Hippocampal formation (tissue), 2 donors: ENCODE results near the gene PLPPR3.

Source experiments
- DNase-seq, 2 donors: peaks; one replicate each; lab custom pipeline; 2025; lab: John Stamatoyannopoulos, UW

Gene PLPPR3, protein sequence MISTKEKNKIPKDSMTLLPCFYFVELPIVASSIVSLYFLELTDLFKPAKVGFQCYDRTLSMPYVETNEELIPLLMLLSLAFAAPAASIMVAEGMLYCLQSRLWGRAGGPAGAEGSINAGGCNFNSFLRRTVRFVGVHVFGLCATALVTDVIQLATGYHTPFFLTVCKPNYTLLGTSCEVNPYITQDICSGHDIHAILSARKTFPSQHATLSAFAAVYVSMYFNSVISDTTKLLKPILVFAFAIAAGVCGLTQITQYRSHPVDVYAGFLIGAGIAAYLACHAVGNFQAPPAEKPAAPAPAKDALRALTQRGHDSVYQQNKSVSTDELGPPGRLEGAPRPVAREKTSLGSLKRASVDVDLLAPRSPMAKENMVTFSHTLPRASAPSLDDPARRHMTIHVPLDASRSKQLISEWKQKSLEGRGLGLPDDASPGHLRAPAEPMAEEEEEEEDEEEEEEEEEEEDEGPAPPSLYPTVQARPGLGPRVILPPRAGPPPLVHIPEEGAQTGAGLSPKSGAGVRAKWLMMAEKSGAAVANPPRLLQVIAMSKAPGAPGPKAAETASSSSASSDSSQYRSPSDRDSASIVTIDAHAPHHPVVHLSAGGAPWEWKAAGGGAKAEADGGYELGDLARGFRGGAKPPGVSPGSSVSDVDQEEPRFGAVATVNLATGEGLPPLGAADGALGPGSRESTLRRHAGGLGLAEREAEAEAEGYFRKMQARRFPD

DNA sequence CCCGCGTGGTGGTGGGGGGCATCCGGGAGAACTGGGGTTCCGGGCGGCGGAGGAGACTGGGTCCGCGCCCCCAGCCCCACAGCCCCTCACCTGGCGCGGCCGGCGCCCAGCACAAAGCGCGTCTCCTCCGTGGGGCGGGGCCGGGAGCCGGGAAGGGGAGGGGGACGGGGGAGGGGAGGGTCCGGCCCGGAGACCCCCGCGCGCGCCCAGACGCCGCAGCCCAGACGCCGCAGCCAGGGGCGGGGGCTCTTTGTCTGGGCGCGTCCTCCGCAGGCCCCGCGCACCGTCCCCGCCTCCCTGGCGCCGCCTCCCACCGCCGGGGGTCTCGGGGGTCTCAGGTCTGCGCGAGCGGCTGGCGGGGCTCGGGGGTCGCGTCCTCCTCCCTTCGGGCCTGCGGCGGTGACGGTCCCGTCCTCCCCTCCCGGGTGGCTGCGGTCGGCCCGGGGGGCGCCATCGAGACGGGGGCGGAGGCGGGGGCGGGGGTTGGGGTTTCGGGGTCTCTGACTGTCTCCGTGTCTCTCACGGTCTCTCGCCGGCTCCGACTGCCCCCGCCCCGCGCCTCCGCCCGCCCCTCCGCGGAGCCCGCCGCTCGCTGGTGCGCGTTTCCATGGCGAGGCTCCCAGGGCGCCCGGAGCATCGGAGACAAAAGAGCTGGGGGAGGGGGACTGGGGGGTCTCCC, at the start of gene PLPPR3:
PLPPR3 (minus strand) TSS at position 131 of the 679 bp plus-strand sequence. CDS start 396 bp downstream, outside the sequence.
- no peak for DNase-seq

DNA sequence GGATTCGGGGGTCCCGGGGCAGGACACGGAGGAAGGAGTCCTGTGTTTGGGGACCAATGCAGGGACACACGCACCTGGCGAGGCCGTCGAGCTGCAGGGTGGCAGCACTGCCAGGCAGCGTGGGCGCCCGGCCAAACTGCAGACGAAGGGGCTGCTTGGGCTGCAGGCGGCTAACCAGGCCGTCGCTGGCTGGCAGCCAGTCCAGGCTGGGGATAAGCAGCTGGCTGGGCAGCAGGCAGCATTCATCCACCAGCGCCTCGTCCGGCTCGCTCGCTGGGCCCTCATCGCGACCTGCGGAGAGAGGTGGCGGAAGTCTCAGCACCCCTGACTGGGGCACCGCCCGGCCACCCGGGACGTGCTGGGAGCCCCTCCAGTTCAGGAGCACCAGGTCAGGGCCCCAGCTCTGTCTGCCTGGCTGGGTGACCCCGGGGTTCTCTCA, 49.2 kb upstream of the PLPPR3 start:
- no peak for DNase-seq

- no peak for DNase-seq
Observed at GRCh38 chr19:870314-870713, 48.6 kb upstream of the PLPPR3 start.

DNA sequence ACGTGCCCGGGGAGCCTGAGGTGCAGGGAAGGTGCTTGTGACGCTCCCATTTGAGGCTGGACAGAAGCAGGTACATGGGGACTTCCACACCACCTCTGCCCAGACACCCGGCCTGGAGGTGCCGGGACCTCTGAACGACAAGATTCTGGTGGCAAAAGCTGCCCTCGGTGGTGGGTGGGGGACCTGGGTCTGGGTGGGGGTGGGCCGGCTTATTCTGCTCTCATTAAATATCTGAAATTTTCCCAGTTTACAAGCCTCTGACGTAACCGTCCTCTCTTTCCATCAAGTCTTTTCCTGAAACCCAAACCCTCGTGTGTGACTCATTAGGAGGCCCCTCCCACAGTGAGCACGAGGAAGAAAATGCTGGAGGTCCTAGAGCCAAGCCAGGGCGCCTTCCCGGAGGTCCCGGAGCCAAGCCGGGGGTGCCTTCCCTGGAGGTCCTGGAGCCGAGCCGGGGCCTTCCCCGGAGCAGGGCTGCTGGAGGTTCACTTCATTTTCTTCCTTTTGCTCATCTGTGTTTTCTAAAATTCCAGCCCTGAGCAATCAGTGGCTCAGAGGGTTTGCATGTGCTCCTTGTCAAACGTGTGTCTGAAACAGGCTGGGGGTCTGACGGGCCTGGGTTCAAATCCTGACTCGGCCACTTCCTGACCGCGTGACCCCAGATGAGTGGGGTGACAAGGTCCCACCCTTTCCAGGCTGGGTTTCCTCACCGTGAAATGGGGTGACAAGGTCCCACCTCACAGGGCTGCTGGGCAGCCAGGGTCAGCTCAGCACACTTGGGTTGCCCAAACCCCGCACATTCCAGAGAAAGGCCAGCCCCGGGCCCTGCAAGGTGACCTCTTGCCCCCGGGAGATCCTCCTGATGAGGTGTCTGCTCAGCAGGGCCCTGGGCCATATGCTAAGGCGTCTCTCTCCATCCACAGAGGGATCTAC, 47.8 kb upstream of the PLPPR3 start:
- no peak for DNase-seq

DNA sequence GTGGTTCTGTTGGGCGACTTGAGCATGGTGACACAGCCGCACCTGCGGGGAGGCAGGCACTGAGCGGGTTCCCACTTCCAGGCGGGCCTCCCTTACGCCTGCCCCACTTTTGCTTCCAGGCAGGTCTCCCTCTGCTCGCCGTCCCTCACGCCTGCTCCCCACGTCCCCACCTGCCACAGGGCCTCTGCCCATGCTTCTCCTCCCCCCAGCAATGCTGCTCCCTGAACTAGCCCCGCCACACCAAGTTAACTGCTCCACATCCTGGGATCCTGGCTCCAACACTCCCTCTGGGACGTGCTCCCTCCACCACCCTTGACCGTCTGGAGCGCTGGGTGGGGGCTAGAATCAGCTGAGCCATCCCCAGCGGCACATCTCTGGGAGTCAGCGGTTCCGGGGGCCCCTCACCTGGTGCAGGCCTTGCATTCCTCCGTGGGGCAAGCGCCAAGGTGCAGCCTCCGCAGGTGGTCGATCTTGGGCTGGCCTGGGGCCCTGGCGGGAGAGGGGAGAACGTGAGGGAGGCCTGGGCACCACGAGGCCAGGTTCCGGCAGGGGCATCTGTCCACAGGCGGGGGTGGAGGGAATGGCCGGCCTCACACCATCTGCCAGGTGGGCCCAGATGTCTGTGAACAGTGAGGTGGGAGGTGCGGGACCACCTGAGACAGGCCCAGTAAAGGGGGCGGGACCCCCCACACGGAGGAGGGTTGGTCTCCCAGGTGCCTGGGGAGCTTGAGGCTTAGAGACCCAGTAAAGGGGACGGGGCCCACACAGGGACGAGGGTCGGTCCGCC, 46.9 kb upstream of the PLPPR3 start:
- DNase-seq = no peak

DNA sequence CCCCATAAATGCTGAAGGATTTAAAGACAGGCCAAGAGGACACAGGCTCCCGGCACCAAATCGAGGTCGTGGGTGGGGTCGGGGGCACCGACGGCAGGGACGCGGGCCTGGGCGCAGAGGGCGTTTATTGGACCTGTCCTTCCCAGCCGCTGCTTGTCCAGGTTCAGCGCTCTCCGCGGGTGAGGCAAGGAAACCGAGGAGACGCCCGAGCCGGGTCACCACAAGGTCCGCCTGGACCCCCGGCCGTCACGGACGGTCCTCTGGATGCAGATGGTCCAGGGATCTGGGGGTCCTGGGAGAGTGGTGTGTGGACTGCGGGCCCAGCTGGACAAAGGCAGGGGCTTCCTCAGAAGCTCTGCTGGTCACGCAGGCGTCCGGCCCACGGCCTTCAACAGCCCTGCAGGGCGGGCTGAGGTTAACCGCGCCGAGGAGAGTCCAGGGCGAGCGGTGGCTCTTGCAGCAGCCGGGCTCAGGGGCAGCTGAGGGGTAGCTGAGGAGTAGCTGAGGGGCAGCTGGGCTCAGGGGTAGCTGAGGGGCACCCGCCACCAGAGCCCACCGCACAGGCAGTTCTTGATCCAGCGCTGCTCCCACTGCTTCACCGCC, 46.2 kb upstream of the PLPPR3 start:
- DNase-seq = no peak

DNA sequence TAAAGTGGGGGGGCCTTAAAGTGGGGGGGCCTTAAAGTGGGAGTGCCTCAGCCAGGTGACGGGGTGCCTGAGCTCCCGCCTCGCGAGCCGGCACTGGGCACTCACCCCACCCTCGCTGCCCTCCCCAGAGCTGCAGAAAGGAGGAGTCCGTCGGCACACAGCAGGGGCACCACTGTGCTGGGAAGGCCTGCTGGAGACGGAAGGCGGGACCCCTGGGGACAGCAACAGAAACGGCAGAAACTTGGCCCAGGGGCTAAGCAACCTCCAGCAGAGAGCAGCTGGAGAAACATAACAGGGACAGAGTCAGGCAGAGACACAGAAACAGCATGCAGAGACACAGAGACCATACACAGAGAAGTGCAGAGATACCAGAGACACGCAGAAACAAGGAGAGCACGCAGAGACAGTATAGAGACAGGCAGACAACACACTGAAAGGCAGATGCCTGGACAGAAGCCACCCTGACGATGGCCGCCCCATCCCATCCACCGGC, 45.6 kb upstream of the PLPPR3 start:
- DNase-seq = no peak

DNA sequence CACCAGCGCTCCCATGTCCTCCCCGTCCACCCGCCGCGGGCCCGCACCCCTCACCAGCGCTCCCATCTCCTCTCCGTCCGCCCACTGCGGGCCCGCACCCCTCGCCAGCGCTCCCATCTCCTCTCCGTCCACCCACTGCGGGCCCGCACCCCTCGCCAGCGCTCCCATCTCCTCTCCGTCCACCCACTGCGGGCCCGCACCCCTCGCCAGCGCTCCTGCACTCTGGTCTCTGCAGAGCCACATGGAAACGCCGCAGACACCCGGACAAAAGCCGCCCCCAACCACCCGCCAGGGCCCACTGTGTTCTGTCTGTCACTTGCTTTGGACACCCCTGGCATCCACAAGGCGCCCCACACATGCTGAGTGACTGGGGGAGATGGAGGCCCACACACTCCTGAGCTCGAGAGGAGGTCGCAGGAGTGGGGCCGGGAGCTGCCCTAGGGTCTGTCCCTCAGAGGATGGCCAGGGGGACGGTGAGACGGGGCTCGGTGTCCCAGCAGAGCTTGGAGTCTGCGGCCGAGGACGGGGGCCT, 45.1 kb upstream of the PLPPR3 start:
- DNase-seq = no peak

- DNase-seq = no peak
Observed at GRCh38 chr19:863315-863620, 41.5 kb upstream of the PLPPR3 start.

DNA sequence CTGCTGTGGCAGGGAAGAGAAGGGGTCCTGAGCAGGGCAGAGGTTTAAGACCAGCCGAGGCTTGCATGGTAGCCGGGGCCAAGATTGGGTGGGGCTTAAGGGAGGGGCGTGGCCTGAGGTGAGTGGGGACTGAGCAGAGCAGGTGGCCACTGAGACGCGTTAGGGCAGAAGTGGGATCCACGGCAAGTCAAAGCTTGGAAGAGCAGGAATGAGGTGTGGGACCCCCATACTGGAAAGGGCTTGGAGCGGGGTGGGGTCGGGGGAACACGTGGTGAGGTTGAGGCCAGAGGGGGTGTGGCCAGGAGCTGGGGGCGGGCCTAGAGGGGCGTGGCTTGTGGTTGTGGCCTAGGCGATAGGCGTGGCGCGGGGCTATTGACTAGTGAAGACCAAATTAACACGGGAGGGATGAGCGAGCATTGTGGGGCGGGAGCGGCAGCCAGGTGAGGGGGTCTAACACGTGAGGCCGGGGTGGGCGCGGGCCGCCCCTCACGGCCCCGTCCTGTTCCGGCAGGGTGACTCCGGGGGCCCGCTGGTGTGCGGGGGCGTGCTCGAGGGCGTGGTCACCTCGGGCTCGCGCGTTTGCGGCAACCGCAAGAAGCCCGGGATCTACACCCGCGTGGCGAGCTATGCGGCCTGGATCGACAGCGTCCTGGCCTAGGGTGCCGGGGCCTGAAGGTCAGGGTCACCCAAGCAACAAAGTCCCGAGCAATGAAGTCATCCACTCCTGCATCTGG, 41.0 kb upstream of the PLPPR3 start:
- DNase-seq = peak in 1 of 2 donors; percentile 24

DNA sequence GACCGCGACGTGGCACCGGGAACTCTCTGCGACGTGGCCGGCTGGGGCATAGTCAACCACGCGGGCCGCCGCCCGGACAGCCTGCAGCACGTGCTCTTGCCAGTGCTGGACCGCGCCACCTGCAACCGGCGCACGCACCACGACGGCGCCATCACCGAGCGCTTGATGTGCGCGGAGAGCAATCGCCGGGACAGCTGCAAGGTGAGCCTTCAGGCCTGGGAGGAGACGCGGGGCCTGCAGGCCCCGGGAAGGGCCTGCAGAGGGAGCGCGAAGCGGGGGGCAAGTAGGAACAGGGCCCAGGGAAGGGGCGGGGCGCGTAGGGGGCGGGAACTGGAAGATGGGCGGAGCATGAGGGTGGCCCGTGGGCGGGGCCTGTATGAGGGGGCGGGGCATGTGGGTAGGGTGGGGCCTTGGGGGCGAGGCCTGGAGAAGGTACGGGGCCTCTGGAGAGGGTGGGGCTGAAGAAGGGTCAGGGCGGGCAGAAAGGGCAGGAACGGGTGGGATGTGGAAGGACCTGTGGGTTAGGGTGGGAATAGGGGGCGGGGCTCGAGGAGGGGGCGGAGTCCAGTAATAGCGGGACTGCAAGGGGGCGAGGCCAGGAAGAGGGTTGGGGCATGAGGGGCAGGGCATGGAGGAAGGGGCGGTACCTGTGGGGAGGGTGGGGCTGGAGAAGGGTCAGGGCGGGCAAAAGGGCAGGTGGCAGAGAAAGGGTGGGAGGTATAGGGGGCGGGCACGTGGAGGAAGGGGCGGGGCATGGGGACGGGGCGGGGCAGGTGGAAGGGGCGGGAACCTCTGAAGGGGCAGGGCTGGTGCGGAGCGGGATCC, 40.2 kb upstream of the PLPPR3 start:
- no peak for DNase-seq

DNA sequence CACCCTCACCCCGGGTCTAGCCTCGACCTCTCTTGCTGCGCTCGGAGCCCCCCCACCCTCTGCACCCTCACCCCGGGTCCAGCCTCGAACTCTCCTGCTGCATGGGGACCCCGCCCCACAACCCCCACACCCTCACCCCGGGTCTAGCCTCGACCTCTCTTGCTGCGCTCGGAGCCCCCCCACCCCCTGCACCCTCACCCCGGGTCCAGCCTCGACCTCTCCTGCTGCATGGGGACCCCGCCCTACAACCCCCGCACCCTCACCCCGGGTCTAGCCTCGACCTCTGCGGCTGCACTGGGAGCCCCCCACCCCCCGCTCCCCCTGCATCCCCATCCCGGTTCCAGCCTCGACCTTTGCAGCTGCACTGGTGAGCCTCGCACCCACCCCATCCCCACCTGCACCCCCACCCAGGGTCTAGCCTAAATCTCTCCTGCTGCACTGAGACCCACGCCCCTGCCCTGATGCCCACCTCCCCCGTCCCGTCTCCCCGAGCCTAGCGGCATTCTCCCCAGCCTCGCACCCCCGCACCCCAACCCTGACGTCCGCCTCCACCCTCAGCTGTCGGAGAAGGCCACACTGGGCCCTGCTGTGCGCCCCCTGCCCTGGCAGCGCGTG, 39.5 kb upstream of the PLPPR3 start:
- DNase-seq = no peak

- DNase-seq = no peak
Observed at GRCh38 chr19:858868-859843, 37.4 kb upstream of the PLPPR3 start, which contains the start of gene CFD. TSS of gene CFD (plus strand) at chr19:859664. CDS start at chr19:859690, 26 bp downstream.

- DNase-seq = no peak
Observed at GRCh38 chr19:858284-858683, 36.5 kb upstream of the PLPPR3 start.

DNA sequence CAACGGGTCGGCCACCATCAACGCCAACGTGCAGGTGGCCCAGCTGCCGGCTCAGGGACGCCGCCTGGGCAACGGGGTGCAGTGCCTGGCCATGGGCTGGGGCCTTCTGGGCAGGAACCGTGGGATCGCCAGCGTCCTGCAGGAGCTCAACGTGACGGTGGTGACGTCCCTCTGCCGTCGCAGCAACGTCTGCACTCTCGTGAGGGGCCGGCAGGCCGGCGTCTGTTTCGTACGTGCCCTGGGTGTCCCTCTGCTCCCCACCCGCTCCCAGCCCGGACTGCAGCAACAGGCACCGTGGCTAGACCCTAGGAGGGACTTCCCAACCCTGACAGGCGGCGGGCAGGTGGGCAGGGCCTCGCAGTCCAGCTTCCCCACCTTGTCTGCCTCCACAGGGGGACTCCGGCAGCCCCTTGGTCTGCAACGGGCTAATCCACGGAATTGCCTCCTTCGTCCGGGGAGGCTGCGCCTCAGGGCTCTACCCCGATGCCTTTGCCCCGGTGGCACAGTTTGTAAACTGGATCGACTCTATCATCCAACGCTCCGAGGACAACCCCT, 33.9 kb upstream of the PLPPR3 start:
- DNase-seq = no peak

- DNase-seq = no peak
Observed at GRCh38 chr19:855142-855541, 33.4 kb upstream of the PLPPR3 start.
